ENCODE results near the gene MAP2K3. TPM values are rescaled to one million over a fixed set of nuclear protein-coding genes. Genes with fewer than 3 reads are reported as not detected.
"Not testable (repeated sequence)": the region's sequence is repeated elsewhere in the genome, so short reads cannot be mapped to it uniquely, and the experiment has no call there.

MAP2K3 gene
- total and polyA plus RNA-seq, 10 of the 15 experiments (the other 5 are each of a cell fraction or from before 2014, with no cell fraction given) = 0.71 to 39.4 (median 18.6) TPM

- 58% methylated on average over 7 of the region's 7 CpGs for WGBS (ENCODE audit: insufficient coverage, insufficient replicate concordance, low lambda C conversion rate, missing lambda C conversion rate)
- H2AFZ ChIP-seq (ENCODE audit: control insufficient read depth, low read depth, low read length); DNase-seq (ENCODE audit: low read depth, low spot score); H3K9me3 ChIP-seq (replicated peaks; ENCODE audit: control insufficient read depth, insufficient read depth, low read length); H4K20me1 ChIP-seq (ENCODE audit: control insufficient read depth, insufficient read depth); H3K36me3 ChIP-seq (ENCODE audit: control insufficient read depth in 2 of 2, insufficient read depth in 2 of 2, low read length in 1 of 2); H3K79me2 ChIP-seq (ENCODE audit: control insufficient read depth, insufficient read depth, low read length); H3K27ac ChIP-seq (ENCODE audit: control insufficient read depth, insufficient read depth); POLR2A ChIA-PET; FAIRE-seq; ATAC-seq; H3K4me2 ChIP-seq (ENCODE audit: control insufficient read depth, insufficient read depth); RAD21 ChIA-PET (ENCODE audit: unreplicated experiment); H3K4me3 ChIP-seq; intact Hi-C loops (cut with micrococcal nuclease; ENCODE audit: unreplicated experiment); SMC1A ChIA-PET (ENCODE audit: uncharacterized antibody, unreplicated experiment); H3K4me1 ChIP-seq (ENCODE audit: control insufficient read depth, insufficient read depth, low read length); H3K27me3 ChIP-seq (replicated peaks in 1 of 2; ENCODE audit: control insufficient read depth in 2 of 2, insufficient read depth in 2 of 2, low read length in 1 of 2); BruUV-seq (replicated peaks); H3K9ac ChIP-seq (ENCODE audit: control insufficient read depth, insufficient read depth, low read length): not testable (repeated sequence)
- in situ Hi-C loops (cut with MboI) = loop anchor here (5.0 to 25.0 kb wide), 4 partner anchors 64 to 1168 kb away; partner anchors contain the start of gene NATD1
- CTCF ChIA-PET = interaction anchor here (0.9 to 1.5 kb wide), 2 partner anchors 40 to 55 kb away, joined by 4 to 5 read pairs; no protein-coding TSS in a partner anchor
Measured at GRCh38 chr17:21318856-21319255, 34.3 kb downstream of the MAP2K3 start.

DNA sequence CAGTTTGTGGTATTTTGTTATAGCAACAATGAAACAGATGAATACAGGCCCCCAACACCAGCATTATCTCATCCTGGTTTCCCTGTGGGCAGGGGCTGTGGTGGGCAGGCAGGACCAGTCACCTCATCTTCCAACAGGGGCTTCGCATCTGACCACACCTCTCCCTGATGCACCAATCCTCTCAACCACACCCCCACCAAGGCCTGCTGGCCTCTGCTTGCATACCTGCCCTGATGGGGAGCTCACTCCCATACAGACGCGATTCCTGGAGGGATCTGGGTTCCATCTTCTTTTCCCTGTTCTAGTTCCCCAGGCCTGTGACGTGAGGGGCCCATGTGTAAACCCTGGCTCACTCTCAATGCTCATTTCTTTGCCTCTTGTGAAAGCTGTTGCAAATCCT, 34.7 kb downstream of the MAP2K3 start:
- POLR2A ChIA-PET; H2AFZ ChIP-seq (ENCODE audit: control insufficient read depth, low read depth, low read length); SMC1A ChIA-PET (ENCODE audit: uncharacterized antibody, unreplicated experiment); H3K4me2 ChIP-seq (ENCODE audit: control insufficient read depth, insufficient read depth); ATAC-seq; RAD21 ChIA-PET (ENCODE audit: unreplicated experiment); BruUV-seq (replicated peaks); H3K9me3 ChIP-seq (replicated peaks; ENCODE audit: control insufficient read depth, insufficient read depth, low read length); H3K27ac ChIP-seq (ENCODE audit: control insufficient read depth, insufficient read depth); H3K27me3 ChIP-seq (replicated peaks in 1 of 2; ENCODE audit: control insufficient read depth in 2 of 2, insufficient read depth in 2 of 2, low read length in 1 of 2); H3K4me3 ChIP-seq; H3K4me1 ChIP-seq (ENCODE audit: control insufficient read depth, insufficient read depth, low read length); FAIRE-seq; DNase-seq (ENCODE audit: low read depth, low spot score); H3K9ac ChIP-seq (ENCODE audit: control insufficient read depth, insufficient read depth, low read length); H4K20me1 ChIP-seq (ENCODE audit: control insufficient read depth, insufficient read depth); intact Hi-C loops (cut with micrococcal nuclease; ENCODE audit: unreplicated experiment); H3K79me2 ChIP-seq (ENCODE audit: control insufficient read depth, insufficient read depth, low read length); H3K36me3 ChIP-seq (ENCODE audit: control insufficient read depth in 2 of 2, insufficient read depth in 2 of 2, low read length in 1 of 2): not testable (repeated sequence)
- in situ Hi-C loops (cut with MboI) = loop anchor here (5.0 to 25.0 kb wide), 4 partner anchors 64 to 1168 kb away; partner anchors contain the start of gene NATD1
- 30% methylated on average over 3 of the region's 4 CpGs for WGBS (ENCODE audit: insufficient coverage, insufficient replicate concordance, low lambda C conversion rate, missing lambda C conversion rate)
- CTCF ChIA-PET = interaction anchor here (0.9 to 1.5 kb wide), 2 partner anchors 40 to 55 kb away, joined by 4 to 5 read pairs; no protein-coding TSS in a partner anchor
